HepG2 (cell line): ENCODE measurements around the gene ST6GALNAC4. TPM values are rescaled to one million over a fixed set of nuclear protein-coding genes. Genes with fewer than 3 reads are reported as not detected.

Experiments used
- ELF1 ChIP-seq: sonication (generic); formaldehyde crosslinking; IDR thresholded peaks from 2 replicates; pipeline ENCODE4 v1.4.0; 2020; ENCODE audit warnings: missing genetic modification reagents
- GABPB1 ChIP-seq: IDR thresholded peaks from 2 replicates; pipeline ENCODE4 v1.6.1; 2016; ENCODE audit warnings: mild to moderate bottlenecking, missing genetic modification reagents, moderate library complexity, missing compliant biosample characterization
- KDM1A ChIP-seq: IDR thresholded peaks from 2 replicates; pipeline ENCODE4 v1.6.1; 2016; ENCODE audit warnings: missing compliant biosample characterization
- KLF13 ChIP-seq: sonication (generic); formaldehyde crosslinking; IDR thresholded peaks from 2 replicates; pipeline ENCODE4 v1.4.0; 2020; ENCODE audit warnings: mild to moderate bottlenecking, missing genetic modification reagents
- MYPOP ChIP-seq: sonication (generic); formaldehyde crosslinking; IDR thresholded peaks from 2 replicates; pipeline ENCODE4 v1.8.1; 2023; ENCODE audit warnings: mild to moderate bottlenecking, moderate library complexity, missing genetic modification reagents
- PHB2 ChIP-seq: fragments of 450-650 bp; IDR thresholded peaks from 2 replicates; pipeline ENCODE4 v1.6.1; 2018; ENCODE audit not compliant: partially characterized antibody
- RBFOX2 ChIP-seq: fragments of 200-400 bp; formaldehyde crosslinking; IDR thresholded peaks from 2 replicates; pipeline ENCODE4 v1.6.1; 2017; ENCODE audit warnings: low read depth, mild to moderate bottlenecking, low read length
- THAP11 ChIP-seq: IDR thresholded peaks from 2 replicates; pipeline ENCODE4 v1.6.1; 2016; ENCODE audit warnings: missing biosample characterization, missing genetic modification reagents
- ZFP36 ChIP-seq: fragments of 150-350 bp; IDR thresholded peaks from 2 replicates; pipeline ENCODE4 v1.6.1; 2018; ENCODE audit warnings: borderline replicate concordance, low read length, low read depth; ENCODE audit not compliant: partially characterized antibody
- ZFP36L1 ChIP-seq: sonication (generic); formaldehyde crosslinking; IDR thresholded peaks from 2 replicates; pipeline ENCODE4 v1.8.0; 2022; ENCODE audit warnings: mild to moderate bottlenecking, missing genetic modification reagents, moderate library complexity
- ZFY ChIP-seq: sonication (generic); formaldehyde crosslinking; IDR thresholded peaks from 2 replicates; pipeline ENCODE4 v1.4.0; 2020; ENCODE audit warnings: missing genetic modification reagents
- ZNF136 ChIP-seq: sonication (generic); formaldehyde crosslinking; IDR thresholded peaks from 2 replicates; pipeline ENCODE4 v1.8.1; 2022; ENCODE audit warnings: low read depth, mild to moderate bottlenecking, moderate library complexity, missing genetic modification reagents
- ZNF275 ChIP-seq: sonication (generic); formaldehyde crosslinking; IDR thresholded peaks from 2 replicates; pipeline ENCODE4 v1.8.0; 2022; ENCODE audit warnings: missing genetic modification reagents, mild to moderate bottlenecking, inconsistent platforms, borderline replicate concordance
- ZNF326 ChIP-seq: sonication (generic); formaldehyde crosslinking; IDR thresholded peaks from 2 replicates; pipeline ENCODE4 v1.4.0; 2020; ENCODE audit warnings: missing genetic modification reagents, borderline replicate concordance
- ZNF549 ChIP-seq: sonication (generic); formaldehyde crosslinking; IDR thresholded peaks from 2 replicates; pipeline ENCODE4 v1.5.0; 2020; ENCODE audit warnings: missing genetic modification reagents
- polyA plus RNA-seq, 8 experiments: library from polyadenylated mRNA; depleted of rRNA in 3 of 8; stranded (reverse) in 7 of 8; unstranded in 1 of 8; fragments of >200 nt; fragmentation: Illumina TruSeq in 4 of 8; extraction: Trizol in 4 of 8; gene quantifications; 2 replicates each; pipeline versions ENCODE4 v1.2.1 to v1.2.3, GENCODE V29; 2011 to 2016; ENCODE audit warnings: low read depth in 4 of 8, missing spikeins in 1 of 8, mixed read lengths in 1 of 8; ENCODE audit not compliant: insufficient read depth in 1 of 8
- total RNA-seq, 5 experiments: library from RNA; depleted of rRNA; stranded (reverse); fragments of >200 nt; fragmentation: Illumina TruSeq; extraction: Trizol; gene quantifications; 2 replicates each; pipeline ENCODE4 v1.2.3, GENCODE V29; 2016; ENCODE audit warnings: low read depth in 1 of 5
- TF ChIP-seq, protein P1 (sequence below): sonication (generic); formaldehyde crosslinking; IDR thresholded peaks from 2 replicates; pipeline ENCODE4 v1.8.1; 2023; ENCODE audit warnings: mild to moderate bottlenecking, inconsistent platforms, moderate library complexity, missing genetic modification reagents, borderline replicate concordance
- TF ChIP-seq, protein P2 (sequence below): sonication (generic); formaldehyde crosslinking; IDR thresholded peaks from 2 replicates; pipeline ENCODE4 v1.4.0; 2020; ENCODE audit warnings: missing genetic modification reagents
- TF ChIP-seq, protein P3 (sequence below): IDR thresholded peaks from 2 replicates; pipeline ENCODE4 v1.4.0; 2020; ENCODE audit warnings: mild to moderate bottlenecking, missing genetic modification reagents
- TF ChIP-seq, protein P4 (sequence below): sonication (generic); formaldehyde crosslinking; IDR thresholded peaks from 2 replicates; pipeline ENCODE4 v1.5.0; 2020; ENCODE audit warnings: mild to moderate bottlenecking, missing genetic modification reagents

Gene ST6GALNAC4
- total and polyA plus RNA-seq, 2 of the 13 experiments (the other 11 are each of a cell fraction or from before 2014, with no cell fraction given) = 18.8 to 27.7 TPM

DNA sequence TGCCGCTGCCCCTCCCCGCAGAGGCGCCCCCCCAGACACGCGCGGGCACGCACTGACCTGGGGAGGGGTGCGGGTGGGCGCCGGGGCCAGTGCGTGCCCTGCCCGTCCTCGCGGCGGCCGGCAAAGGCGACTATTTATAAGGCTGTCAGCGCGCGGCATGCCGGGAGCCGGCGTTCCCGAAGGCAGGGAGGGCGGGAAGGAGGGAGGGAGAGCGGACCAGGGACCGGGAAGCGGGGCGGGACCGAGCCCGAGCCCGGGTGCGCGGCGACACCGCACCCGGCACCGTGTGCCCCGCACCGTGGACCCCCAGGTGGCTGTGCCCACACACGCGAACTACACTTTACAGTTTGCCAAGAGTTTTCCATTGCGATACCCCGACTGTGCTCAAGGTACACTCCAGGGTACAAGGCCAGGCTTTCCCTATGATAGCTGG, 39.3 kb downstream of the ST6GALNAC4 start, which contains the start of gene AK1 (continued):
- TF ChIP-seq, protein P1, sequence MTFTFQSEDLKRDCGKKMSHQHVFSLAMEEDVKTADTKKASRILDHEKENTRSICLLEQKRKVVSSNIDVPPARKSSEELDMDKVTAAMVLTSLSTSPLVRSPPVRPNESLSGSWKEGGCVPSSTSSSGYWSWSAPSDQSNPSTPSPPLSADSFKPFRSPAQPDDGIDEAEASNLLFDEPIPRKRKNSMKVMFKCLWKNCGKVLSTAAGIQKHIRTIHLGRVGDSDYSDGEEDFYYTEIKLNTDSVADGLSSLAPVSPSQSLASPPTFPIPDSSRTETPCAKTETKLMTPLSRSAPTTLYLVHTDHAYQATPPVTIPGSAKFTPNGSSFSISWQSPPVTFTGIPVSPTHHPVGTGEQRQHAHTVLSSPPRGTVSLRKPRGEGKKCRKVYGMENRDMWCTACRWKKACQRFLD (CRISPR knock-in tag) = no peak
- TF ChIP-seq ZFP36L1 (CRISPR knock-in tag) (0 out of 2 replicates have a peak, but pooled peaks have one; percentile 53), ZFP36 (no peak), KDM1A (CRISPR knock-in tag) (no peak), ZNF275 (CRISPR knock-in tag) (peak; percentile 59; the same call in 1 of the 2 replicates), ZNF326 (CRISPR knock-in tag) (no peak), MYPOP (CRISPR knock-in tag) (peak; percentile 54; the same call in 1 of the 2 replicates), ELF1 (no peak), ZFY (peak; percentile 44), ZNF549 (no peak), PHB2 (no peak), THAP11 (CRISPR knock-in tag) (peak; percentile 60; the same call in 1 of the 2 replicates), RBFOX2 (peak; percentile 74), KLF13 (CRISPR knock-in tag) (no peak), GABPB1 (CRISPR knock-in tag) (peak; percentile 63; the same call in 1 of the 2 replicates), ZNF136 (CRISPR knock-in tag) (no peak)
- TF ChIP-seq, protein P2, sequence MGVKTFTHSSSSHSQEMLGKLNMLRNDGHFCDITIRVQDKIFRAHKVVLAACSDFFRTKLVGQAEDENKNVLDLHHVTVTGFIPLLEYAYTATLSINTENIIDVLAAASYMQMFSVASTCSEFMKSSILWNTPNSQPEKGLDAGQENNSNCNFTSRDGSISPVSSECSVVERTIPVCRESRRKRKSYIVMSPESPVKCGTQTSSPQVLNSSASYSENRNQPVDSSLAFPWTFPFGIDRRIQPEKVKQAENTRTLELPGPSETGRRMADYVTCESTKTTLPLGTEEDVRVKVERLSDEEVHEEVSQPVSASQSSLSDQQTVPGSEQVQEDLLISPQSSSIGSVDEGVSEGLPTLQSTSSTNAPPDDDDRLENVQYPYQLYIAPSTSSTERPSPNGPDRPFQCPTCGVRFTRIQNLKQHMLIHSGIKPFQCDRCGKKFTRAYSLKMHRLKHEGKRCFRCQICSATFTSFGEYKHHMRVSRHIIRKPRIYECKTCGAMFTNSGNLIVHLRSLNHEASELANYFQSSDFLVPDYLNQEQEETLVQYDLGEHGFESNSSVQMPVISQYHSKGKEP = no peak
- TF ChIP-seq, protein P3, sequence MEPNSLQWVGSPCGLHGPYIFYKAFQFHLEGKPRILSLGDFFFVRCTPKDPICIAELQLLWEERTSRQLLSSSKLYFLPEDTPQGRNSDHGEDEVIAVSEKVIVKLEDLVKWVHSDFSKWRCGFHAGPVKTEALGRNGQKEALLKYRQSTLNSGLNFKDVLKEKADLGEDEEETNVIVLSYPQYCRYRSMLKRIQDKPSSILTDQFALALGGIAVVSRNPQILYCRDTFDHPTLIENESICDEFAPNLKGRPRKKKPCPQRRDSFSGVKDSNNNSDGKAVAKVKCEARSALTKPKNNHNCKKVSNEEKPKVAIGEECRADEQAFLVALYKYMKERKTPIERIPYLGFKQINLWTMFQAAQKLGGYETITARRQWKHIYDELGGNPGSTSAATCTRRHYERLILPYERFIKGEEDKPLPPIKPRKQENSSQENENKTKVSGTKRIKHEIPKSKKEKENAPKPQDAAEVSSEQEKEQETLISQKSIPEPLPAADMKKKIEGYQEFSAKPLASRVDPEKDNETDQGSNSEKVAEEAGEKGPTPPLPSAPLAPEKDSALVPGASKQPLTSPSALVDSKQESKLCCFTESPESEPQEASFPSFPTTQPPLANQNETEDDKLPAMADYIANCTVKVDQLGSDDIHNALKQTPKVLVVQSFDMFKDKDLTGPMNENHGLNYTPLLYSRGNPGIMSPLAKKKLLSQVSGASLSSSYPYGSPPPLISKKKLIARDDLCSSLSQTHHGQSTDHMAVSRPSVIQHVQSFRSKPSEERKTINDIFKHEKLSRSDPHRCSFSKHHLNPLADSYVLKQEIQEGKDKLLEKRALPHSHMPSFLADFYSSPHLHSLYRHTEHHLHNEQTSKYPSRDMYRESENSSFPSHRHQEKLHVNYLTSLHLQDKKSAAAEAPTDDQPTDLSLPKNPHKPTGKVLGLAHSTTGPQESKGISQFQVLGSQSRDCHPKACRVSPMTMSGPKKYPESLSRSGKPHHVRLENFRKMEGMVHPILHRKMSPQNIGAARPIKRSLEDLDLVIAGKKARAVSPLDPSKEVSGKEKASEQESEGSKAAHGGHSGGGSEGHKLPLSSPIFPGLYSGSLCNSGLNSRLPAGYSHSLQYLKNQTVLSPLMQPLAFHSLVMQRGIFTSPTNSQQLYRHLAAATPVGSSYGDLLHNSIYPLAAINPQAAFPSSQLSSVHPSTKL (CRISPR knock-in tag) = no peak; the same call in 1 of the 2 replicates
- TF ChIP-seq, protein P4, sequence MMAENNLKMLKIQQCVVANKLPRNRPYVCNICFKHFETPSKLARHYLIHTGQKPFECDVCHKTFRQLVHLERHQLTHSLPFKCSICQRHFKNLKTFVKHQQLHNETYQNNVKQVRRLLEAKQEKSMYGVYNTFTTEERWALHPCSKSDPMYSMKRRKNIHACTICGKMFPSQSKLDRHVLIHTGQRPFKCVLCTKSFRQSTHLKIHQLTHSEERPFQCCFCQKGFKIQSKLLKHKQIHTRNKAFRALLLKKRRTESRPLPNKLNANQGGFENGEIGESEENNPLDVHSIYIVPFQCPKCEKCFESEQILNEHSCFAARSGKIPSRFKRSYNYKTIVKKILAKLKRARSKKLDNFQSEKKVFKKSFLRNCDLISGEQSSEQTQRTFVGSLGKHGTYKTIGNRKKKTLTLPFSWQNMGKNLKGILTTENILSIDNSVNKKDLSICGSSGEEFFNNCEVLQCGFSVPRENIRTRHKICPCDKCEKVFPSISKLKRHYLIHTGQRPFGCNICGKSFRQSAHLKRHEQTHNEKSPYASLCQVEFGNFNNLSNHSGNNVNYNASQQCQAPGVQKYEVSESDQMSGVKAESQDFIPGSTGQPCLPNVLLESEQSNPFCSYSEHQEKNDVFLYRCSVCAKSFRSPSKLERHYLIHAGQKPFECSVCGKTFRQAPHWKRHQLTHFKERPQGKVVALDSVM (CRISPR knock-in tag) = peak; percentile 17; the same call in 1 of the 2 replicates
